K562 (cell line): Measurements from ENCODE around the gene GPC3. TPM values are rescaled to one million over a fixed set of nuclear protein-coding genes. Genes with fewer than 3 reads are reported as not detected.

ENCODE experiments used
- RBM39 ChIP-seq: fragments of 200-400 bp; formaldehyde crosslinking; optimal IDR thresholded peaks from 2 replicates; pipeline ENCODE3; 2018; ENCODE audit warnings: low read depth, low read length
- RCOR1 ChIP-seq, 2 experiments: IDR thresholded peaks; 2 replicates each; pipeline ENCODE4 v1.6.1; 2012; ENCODE audit warnings: low read depth in 2 of 2, low read length in 2 of 2, borderline replicate concordance in 1 of 2, improper control_type of control experiment in 1 of 2
- polyA plus RNA-seq, 8 experiments: library from polyadenylated mRNA; depleted of rRNA in 4 of 8; stranded (reverse) in 5 of 8; unstranded in 3 of 8; fragments of >200 nt; fragmentation: Nextera tagmentation in 2 of 8; fragmentation: Illumina TruSeq in 1 of 8; extraction: Ambion mirVana in 2 of 8; extraction: Trizol in 1 of 8; gene quantifications; 2 replicates each; pipeline versions ENCODE4 v1.2.1 to v1.2.3, GENCODE V29; 2011 to 2014; ENCODE audit warnings: inconsistent platforms in 1 of 8, missing spikeins in 1 of 8
- total RNA-seq, 7 experiments: library from RNA; depleted of rRNA in 6 of 7; stranded (reverse); fragments of >200 nt in 6 of 7; fragmentation: Illumina TruSeq in 2 of 7; extraction: Trizol in 2 of 7; gene quantifications; 2 replicates each; pipeline versions ENCODE4 v1.2.1 to v1.2.3, GENCODE V29; 2011 to 2021; ENCODE audit warnings: low replicate concordance in 1 of 7
- TF ChIP-seq, protein P1 (sequence below): IDR thresholded peaks from 3 replicates; pipeline ENCODE4 v1.6.1; 2011; ENCODE audit warnings: borderline replicate concordance, mild to moderate bottlenecking, moderate library complexity; ENCODE audit not compliant: insufficient read length; ENCODE audit errors: extremely low read depth
- TF ChIP-seq, protein P2 (sequence below), 2 experiments: fragments of 450-650 bp; IDR thresholded peaks; 2 replicates each; pipeline ENCODE4 v1.6.1; 2018; ENCODE audit warnings: mild to moderate bottlenecking in 2 of 2, low read depth in 1 of 2; ENCODE audit not compliant: partially characterized antibody in 2 of 2

The GPC3 gene
- total and polyA plus RNA-seq, 9 of the 15 experiments (the other 6 are each of a cell fraction or from before 2014, with no cell fraction given), result 0.42 TPM; not detected in 8

DNA sequence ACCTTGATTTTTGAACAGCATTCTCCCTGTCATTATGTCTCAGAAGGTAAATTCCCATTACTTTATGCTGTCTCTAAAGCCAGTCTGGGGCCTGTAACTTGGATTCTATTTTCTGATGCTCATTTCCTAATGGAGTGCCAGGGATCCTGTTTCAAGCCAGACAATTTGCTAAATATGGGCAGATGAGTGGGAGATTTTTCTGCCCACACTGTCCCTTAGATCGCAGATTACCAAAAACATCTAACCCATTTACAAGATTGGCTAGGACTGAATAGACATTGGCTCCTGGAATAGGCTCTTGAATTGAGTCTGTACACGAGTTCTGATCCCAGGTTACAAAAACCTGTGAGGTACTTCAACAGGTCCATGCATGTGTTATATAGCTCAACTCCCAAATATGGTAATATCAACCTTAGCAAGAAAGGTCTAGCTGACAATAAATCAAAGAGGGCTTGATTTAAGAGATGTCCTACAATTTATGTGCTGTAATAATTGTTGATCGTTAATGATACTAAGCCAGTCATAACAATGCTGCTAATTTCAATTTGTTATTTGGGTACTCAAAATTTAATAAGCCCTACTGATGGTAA lies 5.7 kb downstream of the GPC3 start (continued):
- TF ChIP-seq, protein P1, sequence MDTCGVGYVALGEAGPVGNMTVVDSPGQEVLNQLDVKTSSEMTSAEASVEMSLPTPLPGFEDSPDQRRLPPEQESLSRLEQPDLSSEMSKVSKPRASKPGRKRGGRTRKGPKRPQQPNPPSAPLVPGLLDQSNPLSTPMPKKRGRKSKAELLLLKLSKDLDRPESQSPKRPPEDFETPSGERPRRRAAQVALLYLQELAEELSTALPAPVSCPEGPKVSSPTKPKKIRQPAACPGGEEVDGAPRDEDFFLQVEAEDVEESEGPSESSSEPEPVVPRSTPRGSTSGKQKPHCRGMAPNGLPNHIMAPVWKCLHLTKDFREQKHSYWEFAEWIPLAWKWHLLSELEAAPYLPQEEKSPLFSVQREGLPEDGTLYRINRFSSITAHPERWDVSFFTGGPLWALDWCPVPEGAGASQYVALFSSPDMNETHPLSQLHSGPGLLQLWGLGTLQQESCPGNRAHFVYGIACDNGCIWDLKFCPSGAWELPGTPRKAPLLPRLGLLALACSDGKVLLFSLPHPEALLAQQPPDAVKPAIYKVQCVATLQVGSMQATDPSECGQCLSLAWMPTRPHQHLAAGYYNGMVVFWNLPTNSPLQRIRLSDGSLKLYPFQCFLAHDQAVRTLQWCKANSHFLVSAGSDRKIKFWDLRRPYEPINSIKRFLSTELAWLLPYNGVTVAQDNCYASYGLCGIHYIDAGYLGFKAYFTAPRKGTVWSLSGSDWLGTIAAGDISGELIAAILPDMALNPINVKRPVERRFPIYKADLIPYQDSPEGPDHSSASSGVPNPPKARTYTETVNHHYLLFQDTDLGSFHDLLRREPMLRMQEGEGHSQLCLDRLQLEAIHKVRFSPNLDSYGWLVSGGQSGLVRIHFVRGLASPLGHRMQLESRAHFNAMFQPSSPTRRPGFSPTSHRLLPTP, result no peak
- no peak for TF ChIP-seq RCOR1 (IDR thresholded peaks at IDR 0.05; ENCODE audit: borderline replicate concordance in 1 of 2, low read depth in 2 of 2, low read length in 2 of 2)
- TF ChIP-seq RBM39, result no peak
- TF ChIP-seq, protein P2, sequence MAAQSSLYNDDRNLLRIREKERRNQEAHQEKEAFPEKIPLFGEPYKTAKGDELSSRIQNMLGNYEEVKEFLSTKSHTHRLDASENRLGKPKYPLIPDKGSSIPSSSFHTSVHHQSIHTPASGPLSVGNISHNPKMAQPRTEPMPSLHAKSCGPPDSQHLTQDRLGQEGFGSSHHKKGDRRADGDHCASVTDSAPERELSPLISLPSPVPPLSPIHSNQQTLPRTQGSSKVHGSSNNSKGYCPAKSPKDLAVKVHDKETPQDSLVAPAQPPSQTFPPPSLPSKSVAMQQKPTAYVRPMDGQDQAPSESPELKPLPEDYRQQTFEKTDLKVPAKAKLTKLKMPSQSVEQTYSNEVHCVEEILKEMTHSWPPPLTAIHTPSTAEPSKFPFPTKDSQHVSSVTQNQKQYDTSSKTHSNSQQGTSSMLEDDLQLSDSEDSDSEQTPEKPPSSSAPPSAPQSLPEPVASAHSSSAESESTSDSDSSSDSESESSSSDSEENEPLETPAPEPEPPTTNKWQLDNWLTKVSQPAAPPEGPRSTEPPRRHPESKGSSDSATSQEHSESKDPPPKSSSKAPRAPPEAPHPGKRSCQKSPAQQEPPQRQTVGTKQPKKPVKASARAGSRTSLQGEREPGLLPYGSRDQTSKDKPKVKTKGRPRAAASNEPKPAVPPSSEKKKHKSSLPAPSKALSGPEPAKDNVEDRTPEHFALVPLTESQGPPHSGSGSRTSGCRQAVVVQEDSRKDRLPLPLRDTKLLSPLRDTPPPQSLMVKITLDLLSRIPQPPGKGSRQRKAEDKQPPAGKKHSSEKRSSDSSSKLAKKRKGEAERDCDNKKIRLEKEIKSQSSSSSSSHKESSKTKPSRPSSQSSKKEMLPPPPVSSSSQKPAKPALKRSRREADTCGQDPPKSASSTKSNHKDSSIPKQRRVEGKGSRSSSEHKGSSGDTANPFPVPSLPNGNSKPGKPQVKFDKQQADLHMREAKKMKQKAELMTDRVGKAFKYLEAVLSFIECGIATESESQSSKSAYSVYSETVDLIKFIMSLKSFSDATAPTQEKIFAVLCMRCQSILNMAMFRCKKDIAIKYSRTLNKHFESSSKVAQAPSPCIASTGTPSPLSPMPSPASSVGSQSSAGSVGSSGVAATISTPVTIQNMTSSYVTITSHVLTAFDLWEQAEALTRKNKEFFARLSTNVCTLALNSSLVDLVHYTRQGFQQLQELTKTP (IDR thresholded peaks at IDR 0.05; ENCODE audit: low read depth in 1 of 2, partially characterized antibody in 2 of 2), result no peak
- TF ChIP-seq, all 486 proteins: peak for 0
